HTERT RPE-1 (cell line): ENCODE results near the gene PDE1A.

Source experiments
- in situ Hi-C: fragments of 300-500 bp; cut with MboI; formaldehyde crosslinking; loops from 4 replicates; pipeline ENCODE4 v1.14.3; 2020; ENCODE audit warnings: low sequenced_read_pairs

The PDE1A gene

GRCh38 chr2:182359027-182359989 lies 67.5 kb downstream of the PDE1A start:
- in situ Hi-C loops: no loop called here

GRCh38 chr2:182358601-182359000 lies 68.2 kb downstream of the PDE1A start:
- in situ Hi-C loops: no loop called here

GRCh38 chr2:182355815-182356214 lies 71.0 kb downstream of the PDE1A start:
- in situ Hi-C loops: no loop called here

- in situ Hi-C loops: no loop called here
These were observed 75.4 kb downstream of the PDE1A start for GRCh38 chr2:182351427-182351826.

GRCh38 chr2:182349268-182349667 lies 77.6 kb downstream of the PDE1A start:
- in situ Hi-C loops: no loop called here

GRCh38 chr2:182345384-182345783 lies 81.5 kb downstream of the PDE1A start:
- in situ Hi-C loops: no loop called here

GRCh38 chr2:182330451-182331305 lies 96.2 kb downstream of the PDE1A start:
- in situ Hi-C loops: no loop called here

GRCh38 chr2:182324665-182325064 lies 102.2 kb downstream of the PDE1A start:
- in situ Hi-C loops: no loop called here

GRCh38 chr2:182321096-182321495 lies 105.7 kb downstream of the PDE1A start:
- in situ Hi-C loops: no loop called here

- in situ Hi-C loops: no loop called here
These were observed 107.0 kb downstream of the PDE1A start for GRCh38 chr2:182319556-182320505.

- in situ Hi-C loops: no loop called here
These were observed 108.2 kb downstream of the PDE1A start for GRCh38 chr2:182318466-182319220.

GRCh38 chr2:182316950-182317349 lies 109.9 kb downstream of the PDE1A start:
- in situ Hi-C loops: no loop called here

- in situ Hi-C loops: no loop called here
These were observed 123.9 kb downstream of the PDE1A start for GRCh38 chr2:182302972-182303371.

- in situ Hi-C loops: no loop called here
These were observed 124.7 kb downstream of the PDE1A start for GRCh38 chr2:182302174-182302573.

GRCh38 chr2:182301093-182301492 lies 125.7 kb downstream of the PDE1A start:
- in situ Hi-C loops: no loop called here

- in situ Hi-C loops: no loop called here
These were observed 126.2 kb downstream of the PDE1A start for GRCh38 chr2:182300608-182301007.

GRCh38 chr2:182299632-182300031 lies 127.2 kb downstream of the PDE1A start:
- in situ Hi-C loops: no loop called here

GRCh38 chr2:182298456-182298855 lies 128.4 kb downstream of the PDE1A start:
- in situ Hi-C loops: no loop called here

GRCh38 chr2:182291296-182291695 lies 135.5 kb downstream of the PDE1A start:
- in situ Hi-C loops: no loop called here

- in situ Hi-C loops: no loop called here
These were observed 143.3 kb downstream of the PDE1A start for GRCh38 chr2:182283512-182283911.
